BJ (cell line): ENCODE measurements around the gene C3orf52. TPM values are rescaled to one million over a fixed set of nuclear protein-coding genes. Genes with fewer than 3 reads are reported as not detected.
"Not testable (repeated sequence)": the region's sequence is repeated elsewhere in the genome, so short reads cannot be mapped to it uniquely, and the experiment has no call there.

Experiments
- CTCF ChIA-PET: fragments of 350-600 bp; formaldehyde crosslinking; extraction: SDS; loops from one replicate; lab custom pipeline; 2021; ENCODE audit warnings: antibody characterized with exemption, inconsistent platforms; lab: Yijun Ruan, JAX
- POLR2A ChIA-PET: fragments of 300-600 bp; sonication (Branson Sonifier 250); formaldehyde crosslinking; extraction: SDS; loops from one replicate; lab custom pipeline; 2021; ENCODE audit warnings: antibody characterized with exemption; lab: Charles Lee
- DNase-seq: peaks from one replicate; pipeline ENCODE4 v3.0.0-alpha.2; 2011; ENCODE audit warnings: low read depth
- H3K27me3 ChIP-seq: 2 replicates; pipeline ENCODE4 v1.6.0; 2011; ENCODE audit warnings: low read length; ENCODE audit not compliant: control insufficient read depth, insufficient read depth
- H3K36me3 ChIP-seq: 2 replicates; pipeline ENCODE4 v1.5.1; 2011; ENCODE audit warnings: low read length; ENCODE audit not compliant: control insufficient read depth, insufficient read depth
- H3K4me3 ChIP-seq: 2 replicates; pipeline ENCODE4 v1.5.1; 2011; ENCODE audit warnings: low read depth, mild to moderate bottlenecking, control low read depth, low read length
- polyA plus RNA-seq: library from polyadenylated mRNA; depleted of rRNA; stranded (reverse); fragments of >200 nt; gene quantifications from 2 replicates; pipeline ENCODE4 v1.2.3, GENCODE V29; 2011
- TF ChIP-seq, protein P1 (sequence below): IDR thresholded peaks from 2 replicates; pipeline ENCODE4 v1.5.1; 2011; ENCODE audit warnings: low read depth, mild to moderate bottlenecking, control low read depth, inconsistent platforms, low read length, moderate library complexity; ENCODE audit not compliant: insufficient read depth

C3orf52 gene
- polyA plus RNA-seq, 1 experiment: 4.5 TPM

- TF ChIP-seq, protein P1, sequence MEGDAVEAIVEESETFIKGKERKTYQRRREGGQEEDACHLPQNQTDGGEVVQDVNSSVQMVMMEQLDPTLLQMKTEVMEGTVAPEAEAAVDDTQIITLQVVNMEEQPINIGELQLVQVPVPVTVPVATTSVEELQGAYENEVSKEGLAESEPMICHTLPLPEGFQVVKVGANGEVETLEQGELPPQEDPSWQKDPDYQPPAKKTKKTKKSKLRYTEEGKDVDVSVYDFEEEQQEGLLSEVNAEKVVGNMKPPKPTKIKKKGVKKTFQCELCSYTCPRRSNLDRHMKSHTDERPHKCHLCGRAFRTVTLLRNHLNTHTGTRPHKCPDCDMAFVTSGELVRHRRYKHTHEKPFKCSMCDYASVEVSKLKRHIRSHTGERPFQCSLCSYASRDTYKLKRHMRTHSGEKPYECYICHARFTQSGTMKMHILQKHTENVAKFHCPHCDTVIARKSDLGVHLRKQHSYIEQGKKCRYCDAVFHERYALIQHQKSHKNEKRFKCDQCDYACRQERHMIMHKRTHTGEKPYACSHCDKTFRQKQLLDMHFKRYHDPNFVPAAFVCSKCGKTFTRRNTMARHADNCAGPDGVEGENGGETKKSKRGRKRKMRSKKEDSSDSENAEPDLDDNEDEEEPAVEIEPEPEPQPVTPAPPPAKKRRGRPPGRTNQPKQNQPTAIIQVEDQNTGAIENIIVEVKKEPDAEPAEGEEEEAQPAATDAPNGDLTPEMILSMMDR: no peak
- Histone ChIP-seq H3K27me3 (no peaks in the 10 kb centered on the region), H3K4me3 (no peak overlapping the region), H3K36me3 (no peaks in the 10 kb centered on the region)
- DNase-seq: no peak
- POLR2A ChIA-PET: no interaction called here
- CTCF ChIA-PET: no interaction called here
Measured at GRCh38 chr3:112056451-112056929, 29.7 kb upstream of the C3orf52 start.

- ChIA-PET CTCF (no interaction called here), POLR2A (no interaction called here)
- H3K4me3 ChIP-seq: no peak overlapping the region
- no peaks in the 10 kb centered on the region for H3K27me3 ChIP-seq
- no peak for DNase-seq
- TF ChIP-seq, protein P1: no peak
- H3K36me3 ChIP-seq: no peaks in the 10 kb centered on the region
Measured at GRCh38 chr3:112059497-112059896, 26.7 kb upstream of the C3orf52 start.

GRCh38 chr3:112061152-112061551, 25.0 kb upstream of the C3orf52 start:
- H3K4me3 ChIP-seq: no peak overlapping the region
- TF ChIP-seq, protein P1: no peak
- DNase-seq: no peak
- ChIA-PET CTCF (interaction anchor here (0.9 kb wide), 1 partner anchor 345 kb away, joined by 3 read pairs; no protein-coding TSS in a partner anchor), POLR2A (no interaction called here)
- no peaks in the 10 kb centered on the region for H3K27me3 ChIP-seq
- no peaks in the 10 kb centered on the region for H3K36me3 ChIP-seq

GRCh38 chr3:112072387-112073060, 13.7 kb upstream of the C3orf52 start:
- H3K4me3 ChIP-seq, DNase-seq, H3K36me3 ChIP-seq, POLR2A ChIA-PET, H3K27me3 ChIP-seq: not testable (repeated sequence)
- CTCF ChIA-PET: interaction anchor here (1.2 kb wide), 1 partner anchor 83 kb away, joined by 3 read pairs; no protein-coding TSS in a partner anchor

DNA sequence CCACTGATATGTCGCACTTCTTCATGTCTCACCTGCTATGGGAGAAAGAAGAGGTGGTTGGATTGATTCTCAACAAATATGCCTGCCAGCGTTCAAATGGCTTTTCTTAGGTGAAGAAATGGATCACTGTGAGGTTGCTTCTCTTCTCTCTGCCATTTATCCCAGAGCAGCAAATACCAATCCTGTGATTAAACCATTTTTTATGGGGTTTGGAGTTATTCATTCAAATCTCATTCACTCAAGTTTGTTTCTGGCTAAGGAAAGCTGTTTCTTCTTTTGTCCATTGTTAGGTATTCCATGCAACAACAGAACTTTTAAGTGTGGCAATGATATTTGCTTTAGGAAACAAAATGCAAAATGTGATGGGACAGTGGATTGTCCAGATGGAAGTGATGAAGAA, 12.2 kb upstream of the C3orf52 start:
- no peaks in the 10 kb centered on the region for H3K36me3 ChIP-seq
- peak; percentile 38 for DNase-seq
- TF ChIP-seq, protein P1: no peak
- H3K27me3 ChIP-seq: no peaks in the 10 kb centered on the region
- ChIA-PET POLR2A (no interaction called here), CTCF (no interaction called here)
- H3K4me3 ChIP-seq: no peak overlapping the region
